ENCODE data around the gene TYR.

Gene TYR

DNA sequence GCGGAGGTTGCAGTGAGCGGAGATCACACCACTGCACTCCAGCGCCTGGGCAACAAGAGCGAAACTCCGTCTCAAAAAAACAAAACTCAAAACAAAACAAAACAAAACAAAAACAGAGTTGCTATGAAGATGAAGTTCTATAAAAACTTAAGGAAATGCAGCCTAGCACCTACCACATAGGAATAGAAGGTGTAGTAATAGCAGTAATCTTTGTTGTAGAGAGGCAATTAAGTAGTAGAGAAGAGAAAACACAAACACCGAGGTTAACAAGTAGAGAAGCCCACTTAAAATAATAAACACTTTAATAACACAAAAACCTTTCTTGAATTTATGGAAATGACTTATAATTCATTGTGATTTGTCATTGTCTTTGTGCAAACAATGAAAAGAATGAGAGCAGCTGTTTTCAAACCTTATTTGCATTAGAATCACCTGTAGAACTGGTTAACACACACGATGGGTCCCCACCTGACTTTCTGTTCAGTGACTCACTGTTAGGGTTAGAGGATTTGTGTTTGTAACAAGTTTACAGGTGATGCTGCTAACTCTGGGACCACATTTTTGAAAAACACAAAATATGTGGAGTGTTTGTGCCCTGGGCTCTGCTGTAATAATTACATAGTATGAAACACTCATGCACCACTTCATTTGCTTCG lies 43.1 kb downstream of the TYR start:
- TF ChIP-seq, protein P1, sequence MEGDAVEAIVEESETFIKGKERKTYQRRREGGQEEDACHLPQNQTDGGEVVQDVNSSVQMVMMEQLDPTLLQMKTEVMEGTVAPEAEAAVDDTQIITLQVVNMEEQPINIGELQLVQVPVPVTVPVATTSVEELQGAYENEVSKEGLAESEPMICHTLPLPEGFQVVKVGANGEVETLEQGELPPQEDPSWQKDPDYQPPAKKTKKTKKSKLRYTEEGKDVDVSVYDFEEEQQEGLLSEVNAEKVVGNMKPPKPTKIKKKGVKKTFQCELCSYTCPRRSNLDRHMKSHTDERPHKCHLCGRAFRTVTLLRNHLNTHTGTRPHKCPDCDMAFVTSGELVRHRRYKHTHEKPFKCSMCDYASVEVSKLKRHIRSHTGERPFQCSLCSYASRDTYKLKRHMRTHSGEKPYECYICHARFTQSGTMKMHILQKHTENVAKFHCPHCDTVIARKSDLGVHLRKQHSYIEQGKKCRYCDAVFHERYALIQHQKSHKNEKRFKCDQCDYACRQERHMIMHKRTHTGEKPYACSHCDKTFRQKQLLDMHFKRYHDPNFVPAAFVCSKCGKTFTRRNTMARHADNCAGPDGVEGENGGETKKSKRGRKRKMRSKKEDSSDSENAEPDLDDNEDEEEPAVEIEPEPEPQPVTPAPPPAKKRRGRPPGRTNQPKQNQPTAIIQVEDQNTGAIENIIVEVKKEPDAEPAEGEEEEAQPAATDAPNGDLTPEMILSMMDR (IDR thresholded peaks at IDR 0.05) = no peak

DNA sequence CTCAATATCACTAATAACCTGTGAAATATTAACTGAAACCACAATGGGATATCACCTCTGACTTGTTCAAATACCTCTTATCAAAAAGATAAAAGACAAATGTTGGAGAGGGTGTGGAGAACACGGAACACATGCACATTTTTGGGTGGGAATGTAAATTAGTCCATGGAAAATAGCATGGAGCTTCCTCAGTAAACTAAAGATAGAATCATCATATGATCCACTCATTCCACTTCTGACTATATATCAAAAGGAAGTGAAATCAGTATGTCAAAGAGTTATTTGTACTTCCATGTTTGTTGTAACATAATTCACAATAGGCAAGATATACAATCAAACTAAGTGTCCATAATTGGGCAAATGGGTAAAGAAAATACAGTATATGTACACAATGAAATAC lies 57.4 kb downstream of the TYR start:
- TF ChIP-seq, protein P1 (IDR thresholded peaks at IDR 0.05) = no peak

DNA sequence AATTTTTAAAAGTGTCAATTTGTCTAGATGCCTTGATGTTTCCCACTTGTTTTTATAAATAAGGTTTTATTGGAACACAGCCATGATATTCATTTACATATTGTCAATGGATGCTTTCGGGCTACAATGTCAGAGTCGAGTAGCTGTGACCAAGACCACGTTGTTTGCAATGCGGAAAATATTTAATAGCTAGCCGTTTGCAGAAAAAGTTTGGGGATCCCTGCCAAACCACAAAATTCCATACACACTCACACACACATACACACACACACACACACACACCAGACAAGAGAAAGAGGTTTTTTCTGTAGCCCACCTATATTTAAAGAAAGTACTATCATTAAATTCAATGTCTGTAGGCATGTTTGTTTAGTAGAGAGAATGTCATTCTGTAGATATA lies 58.3 kb downstream of the TYR start:
- TF ChIP-seq, protein P1 (IDR thresholded peaks at IDR 0.05) = no peak

DNA sequence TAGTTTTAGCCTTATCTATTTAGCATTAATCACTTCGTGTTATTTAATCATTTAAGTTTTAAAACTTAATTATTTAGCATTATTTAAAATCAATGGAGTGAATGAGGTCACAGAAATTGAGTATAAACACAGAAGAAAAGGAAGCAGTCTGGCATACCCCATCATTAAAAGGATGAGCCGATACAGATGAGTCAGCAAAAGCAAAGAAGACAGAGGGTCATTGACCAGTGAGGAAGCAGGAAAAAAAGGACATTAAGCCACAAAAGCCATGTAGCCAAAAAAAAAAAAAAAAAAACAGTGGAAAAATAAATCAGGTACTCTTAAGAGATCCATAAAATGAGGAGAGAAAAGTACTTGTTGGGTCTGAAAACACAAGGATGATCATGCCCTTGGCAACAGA lies 71.5 kb downstream of the TYR start:
- TF ChIP-seq, protein P1 (IDR thresholded peaks at IDR 0.05) = no peak

DNA sequence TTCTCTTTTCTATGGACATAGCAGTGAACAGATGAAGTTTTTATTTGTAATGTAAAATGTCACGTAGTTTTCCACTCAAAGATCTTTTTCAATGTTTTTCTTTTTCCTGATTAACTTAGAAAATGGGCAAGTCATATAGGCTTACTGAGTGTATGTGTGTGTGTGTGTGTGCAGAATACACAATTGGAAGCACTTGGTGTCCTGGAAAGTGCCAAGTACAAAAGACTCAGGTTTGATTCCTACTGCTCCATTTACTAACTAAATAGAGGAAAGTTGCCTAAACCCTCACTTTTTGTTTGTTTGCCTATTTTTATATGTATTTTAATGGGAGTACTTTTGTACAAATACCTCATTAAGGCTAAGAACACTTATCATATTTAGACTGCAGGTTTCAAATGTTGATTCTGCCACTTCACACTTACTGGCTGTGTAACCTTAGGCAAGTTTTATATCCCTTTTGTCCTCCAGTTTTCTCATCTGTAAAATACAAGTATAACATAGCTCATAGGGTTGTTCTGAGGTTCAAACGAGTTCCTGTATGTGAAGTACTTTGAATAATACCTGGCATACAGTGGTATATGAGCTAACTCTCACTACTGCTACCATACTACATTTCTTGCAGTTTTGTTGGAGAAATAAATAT lies 90.1 kb downstream of the TYR start:
- TF ChIP-seq, protein P1 (IDR thresholded peaks at IDR 0.05) = no peak

DNA sequence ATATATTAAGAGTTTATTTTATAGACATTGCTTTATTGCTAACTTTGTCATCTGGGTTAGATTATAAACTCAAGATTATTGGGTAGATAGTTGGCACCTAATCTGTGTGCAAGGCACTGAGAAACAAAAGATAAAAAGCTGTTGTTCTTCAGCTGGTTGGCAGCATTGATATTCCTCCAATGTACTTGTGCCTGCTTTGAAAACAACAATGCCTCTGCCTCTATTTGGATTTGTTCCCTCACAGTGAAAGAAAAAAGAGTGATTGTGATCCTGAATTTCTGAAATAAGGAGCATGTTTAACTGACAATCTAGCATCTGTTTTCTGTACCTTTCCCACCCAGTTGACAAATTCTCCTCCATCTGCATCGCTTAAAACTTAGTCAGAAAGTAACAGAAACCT lies 98.3 kb downstream of the TYR start:
- TF ChIP-seq, protein P1 (IDR thresholded peaks at IDR 0.05) = no peak

DNA sequence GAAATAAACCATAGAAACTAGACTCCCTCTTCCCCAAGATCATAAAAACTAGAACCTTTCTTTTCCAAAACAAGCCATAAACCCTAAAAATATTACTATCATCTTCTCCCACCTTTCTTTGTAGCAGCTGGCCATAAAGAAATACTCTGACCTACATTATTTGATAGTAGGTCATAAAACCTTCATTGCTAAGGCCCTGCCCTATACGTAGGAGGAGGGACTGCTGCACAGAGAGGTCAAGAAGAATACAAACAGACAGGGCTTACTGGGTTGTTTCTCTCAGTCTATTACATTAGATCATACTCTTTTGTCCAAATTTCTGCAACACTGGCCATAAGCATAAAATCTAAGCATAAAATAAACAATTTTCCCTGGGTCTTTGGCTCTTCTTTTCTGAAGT lies 101.5 kb downstream of the TYR start:
- TF ChIP-seq, protein P1 (IDR thresholded peaks at IDR 0.05) = no peak
